Activated CD4-positive, alpha-beta T cell treated with anti-CD3 and anti-CD28 coated beads, Interleukin-2, amount 50 U/mL, for 48 hours (primary cell): ENCODE measurements around the gene SLC25A36.
"Not testable (repeated sequence)": the region's sequence is repeated elsewhere in the genome, so short reads cannot be mapped to it uniquely, and the experiment has no call there.

Experiments
- DNase-seq, 2 experiments: peaks; one replicate each; pipeline ENCODE4 v3.0.0-alpha.2; 2020

The SLC25A36 gene

DNA sequence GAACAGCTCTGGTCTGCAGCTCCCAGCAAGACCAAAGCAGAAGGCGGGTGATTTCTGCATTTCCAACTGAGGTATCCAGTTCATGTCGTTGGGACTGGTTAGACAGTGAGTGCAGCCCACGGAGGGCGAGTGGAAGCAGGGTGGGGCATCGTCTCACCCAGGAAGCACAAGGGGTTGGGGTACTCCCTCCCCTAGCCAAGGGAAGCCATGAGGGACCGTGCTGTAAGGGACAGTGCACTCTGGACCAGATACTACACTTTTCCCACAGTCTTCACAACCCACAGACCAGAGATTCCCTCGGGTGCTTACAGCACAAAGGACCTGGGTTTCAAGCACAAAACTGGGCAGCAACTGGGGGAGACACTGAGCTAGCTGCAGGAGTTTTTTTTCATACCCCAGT, 8.5 kb upstream of the SLC25A36 start:
- no peak for DNase-seq

DNA sequence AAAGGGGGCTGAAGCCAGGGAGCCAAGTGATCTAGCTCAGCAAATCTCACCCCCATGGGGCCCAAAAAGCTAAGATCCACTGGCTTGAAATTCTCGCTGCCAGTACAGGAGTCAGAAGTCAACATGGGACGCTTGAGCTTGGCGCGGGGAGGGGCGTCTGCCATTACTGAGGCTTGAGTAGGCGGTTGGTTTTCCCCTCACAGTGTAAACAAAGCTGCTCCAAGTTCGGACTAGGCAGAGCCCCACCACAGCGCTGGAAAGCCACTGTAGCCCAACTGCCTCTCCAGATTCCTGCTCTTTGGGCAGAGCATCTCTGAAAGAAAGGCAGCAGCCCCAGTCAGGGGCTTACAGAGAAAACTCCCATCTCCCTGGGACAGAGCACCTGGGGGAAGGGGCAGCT, 8.1 kb upstream of the SLC25A36 start:
- no peak for DNase-seq

DNA sequence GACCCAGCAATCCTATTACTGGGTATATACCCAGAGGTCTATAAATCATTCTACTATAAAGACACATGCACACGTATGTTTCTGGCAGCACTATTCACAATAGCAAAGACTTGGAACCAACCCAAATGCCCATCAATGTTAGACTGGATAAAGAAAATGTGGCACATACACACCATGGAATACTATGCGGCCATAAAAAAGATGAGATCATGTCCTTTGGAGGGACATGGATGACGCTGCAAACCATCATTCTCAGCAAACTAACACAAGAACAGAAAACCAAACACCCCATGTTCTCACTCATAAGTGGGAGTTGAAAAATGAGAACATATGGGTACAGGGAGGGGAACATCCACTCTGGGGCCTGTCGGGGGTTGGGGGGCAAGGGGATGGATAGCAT, 2.3 kb upstream of the SLC25A36 start:
- DNase-seq: not testable (repeated sequence)

DNA sequence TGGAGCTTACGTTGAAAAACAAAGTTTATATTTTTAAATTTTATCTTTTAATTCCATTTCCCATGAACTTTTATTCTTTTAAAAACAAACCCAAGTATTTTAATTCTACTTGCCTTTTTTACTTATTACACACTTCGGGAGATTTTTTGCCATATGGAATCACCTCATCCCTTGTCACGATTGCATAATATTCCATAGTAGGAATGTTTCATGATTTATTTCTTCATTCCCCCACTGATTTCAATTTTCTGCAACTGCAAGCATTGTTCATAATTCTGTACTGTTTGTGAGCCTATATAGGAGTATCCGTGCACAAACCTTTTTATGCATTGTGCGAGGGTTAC, 574 bp upstream of the SLC25A36 start:
- no peak for DNase-seq

DNA sequence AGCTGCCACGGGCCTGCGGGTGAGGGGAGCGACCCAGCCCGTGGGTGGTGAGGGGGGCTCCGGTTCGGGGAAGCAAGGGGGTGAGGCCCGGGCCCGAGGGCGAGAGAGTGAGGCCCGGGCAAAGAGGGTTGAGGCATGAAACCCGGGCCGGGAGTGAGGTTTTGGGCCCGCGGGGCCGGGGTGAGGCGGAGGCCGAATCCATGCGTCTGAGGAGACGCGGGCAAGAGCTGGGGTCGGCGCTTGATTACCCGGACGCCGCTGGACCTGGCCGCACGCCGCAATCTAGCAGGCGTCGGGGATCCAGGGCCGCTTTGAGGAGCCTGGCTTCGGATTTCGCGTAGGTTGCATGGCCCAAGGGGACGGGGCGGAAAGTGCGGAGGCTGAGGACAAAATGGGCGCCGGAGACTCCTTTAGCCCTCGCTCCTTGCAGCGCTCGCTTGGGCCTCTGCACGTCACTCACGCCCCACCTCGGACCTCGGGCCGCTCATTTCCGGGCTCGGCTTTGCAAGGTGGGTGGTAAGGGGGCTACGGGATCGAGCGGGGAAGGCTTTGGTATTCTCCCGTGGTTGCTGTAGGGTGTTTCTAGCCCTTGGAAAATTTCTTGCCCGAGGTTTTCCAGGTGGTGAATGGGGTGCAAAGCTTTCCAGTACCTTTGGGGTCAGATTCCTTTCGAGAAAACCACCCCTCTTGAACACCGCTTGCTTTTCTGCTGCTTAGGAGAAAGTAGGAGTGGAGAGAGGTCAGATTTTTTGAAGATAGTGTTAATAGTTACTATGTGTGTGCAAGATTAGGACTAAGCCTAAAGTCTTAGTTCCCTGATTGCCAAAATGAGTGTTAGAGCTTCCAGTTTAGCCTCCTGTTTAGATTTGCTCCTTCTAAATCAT, 827 bp downstream of the SLC25A36 start:
- peak; percentile 47 to 62 for DNase-seq

DNA sequence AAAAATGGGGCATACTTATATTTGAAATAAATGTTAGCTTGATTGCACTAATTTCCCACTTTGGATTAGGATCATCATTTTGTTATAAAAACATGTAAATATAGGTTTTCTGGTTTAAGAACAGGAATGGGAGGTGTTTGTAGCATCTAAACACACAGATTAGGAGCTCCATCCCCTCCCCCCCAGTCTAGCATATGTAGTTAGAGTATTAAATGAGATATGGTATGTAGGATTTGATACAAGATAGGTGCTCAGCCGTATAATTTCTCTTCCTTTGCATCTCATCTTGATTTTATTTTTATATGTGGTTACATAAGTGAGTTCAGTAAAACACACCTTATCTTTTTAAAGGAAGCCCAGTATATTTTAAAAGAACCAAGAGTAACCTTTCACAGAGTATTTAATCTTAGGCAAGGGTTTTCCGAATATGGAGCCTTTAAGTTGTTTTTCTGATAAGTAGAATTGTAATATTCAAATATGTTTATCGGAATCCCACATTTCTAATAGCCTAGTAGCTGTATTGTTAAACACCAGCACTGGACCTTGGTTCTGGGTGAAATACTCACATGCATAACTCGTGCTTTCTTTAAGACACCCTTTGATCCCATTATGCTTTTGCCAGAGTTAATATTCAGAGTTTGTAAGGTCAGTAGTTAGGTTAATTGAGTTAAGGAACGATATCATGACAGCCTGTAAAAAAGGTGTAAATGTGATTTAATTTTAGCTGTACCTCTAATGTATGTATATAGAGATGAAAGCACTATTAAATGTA, 2.3 kb downstream of the SLC25A36 start:
- no peak for DNase-seq

DNA sequence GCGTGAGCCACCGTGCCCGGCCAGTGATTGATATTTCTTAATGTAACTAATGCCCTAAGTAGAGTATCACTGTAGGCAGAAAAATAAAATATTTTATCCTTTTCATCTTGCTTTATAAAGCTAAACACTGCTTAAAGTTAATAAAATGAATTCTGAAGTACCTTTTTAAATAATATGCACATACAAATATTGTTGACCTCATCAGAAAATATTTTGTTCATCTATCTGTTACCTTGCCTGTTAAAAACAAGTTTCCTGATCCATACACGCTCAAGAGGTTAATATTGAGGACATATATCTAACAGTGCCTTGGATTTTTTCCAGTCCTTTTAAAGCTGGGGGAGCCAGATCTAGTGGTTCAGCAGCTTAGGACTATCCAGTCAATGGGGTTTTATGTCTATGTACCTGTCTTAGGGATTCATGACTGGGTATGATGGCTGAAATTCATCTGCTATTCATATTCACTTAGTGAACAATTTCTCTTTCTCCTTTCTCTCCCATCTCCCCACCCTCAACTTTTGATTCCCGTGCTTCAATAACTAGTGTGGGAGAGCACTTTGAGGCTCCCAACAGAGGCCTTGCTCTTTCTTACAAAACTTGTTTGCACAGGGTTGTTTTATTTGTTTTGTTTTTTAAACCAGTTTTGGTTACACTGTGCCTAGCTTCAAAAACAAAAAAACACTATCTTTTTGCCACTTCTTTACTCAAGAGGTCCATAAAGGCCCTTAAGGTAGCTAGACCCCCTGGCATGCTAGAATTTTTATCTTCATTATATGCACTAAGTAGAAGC, 7.0 kb downstream of the SLC25A36 start:
- no peak for DNase-seq

DNA sequence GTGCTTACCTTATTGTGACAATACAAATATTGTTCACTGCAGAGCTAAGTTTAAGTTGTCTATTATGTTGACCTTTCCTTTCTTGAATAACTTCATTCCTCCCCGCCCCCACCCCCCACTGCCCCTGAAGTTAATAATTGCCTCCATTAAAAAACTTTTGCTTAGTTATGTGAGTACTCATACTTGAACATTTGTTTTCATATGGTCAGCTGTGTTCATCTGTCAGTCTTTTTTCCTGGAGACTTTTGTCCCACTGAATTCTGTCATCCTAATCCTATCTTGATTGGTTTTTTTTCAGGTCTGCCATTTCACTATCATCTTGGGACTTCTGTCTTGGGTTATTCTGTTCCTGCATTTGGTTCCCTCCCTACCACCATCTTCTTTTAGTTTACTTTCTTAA, 8.5 kb downstream of the SLC25A36 start:
- DNase-seq: no peak

DNA sequence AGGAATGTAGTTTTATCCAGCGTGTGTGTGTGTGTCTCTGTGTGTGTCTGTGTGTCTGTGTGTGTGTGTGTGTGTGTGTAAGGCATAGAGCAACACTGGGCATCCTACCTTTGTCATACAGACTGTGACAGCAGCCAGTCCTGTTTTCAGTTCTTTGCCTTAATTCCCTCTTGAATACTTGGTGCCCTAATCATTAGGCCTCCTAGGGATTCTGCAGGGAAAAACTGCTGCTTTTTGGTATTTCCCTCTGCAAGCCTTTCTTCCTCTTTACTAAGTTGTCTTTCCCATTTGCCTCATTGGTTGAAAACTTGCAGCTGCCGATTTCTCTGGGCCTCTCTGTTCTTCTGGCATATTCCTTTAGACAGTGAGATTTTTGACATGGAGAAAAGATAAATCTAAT, 9.2 kb downstream of the SLC25A36 start:
- no peak for DNase-seq

DNA sequence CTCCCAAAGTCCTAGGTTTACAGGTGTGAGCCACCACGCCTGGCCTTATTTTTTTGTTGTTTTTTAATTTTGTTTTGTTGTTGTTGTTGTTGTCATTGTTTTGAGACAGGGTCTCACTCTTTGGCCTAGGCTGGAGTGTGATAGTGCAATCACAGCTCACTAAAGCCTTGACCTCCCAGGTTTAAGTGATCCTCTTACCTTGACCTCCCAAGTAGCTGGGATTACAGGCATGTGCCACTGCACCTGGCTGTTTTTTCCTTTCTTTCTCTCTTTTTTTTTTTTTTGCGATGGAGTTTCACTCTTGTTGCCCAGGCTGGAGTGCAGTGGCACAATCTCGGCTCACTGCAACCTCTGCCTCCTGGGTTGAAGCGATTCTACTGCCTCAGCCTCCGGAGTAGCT, 10.1 kb downstream of the SLC25A36 start:
- not testable (repeated sequence) for DNase-seq

DNA sequence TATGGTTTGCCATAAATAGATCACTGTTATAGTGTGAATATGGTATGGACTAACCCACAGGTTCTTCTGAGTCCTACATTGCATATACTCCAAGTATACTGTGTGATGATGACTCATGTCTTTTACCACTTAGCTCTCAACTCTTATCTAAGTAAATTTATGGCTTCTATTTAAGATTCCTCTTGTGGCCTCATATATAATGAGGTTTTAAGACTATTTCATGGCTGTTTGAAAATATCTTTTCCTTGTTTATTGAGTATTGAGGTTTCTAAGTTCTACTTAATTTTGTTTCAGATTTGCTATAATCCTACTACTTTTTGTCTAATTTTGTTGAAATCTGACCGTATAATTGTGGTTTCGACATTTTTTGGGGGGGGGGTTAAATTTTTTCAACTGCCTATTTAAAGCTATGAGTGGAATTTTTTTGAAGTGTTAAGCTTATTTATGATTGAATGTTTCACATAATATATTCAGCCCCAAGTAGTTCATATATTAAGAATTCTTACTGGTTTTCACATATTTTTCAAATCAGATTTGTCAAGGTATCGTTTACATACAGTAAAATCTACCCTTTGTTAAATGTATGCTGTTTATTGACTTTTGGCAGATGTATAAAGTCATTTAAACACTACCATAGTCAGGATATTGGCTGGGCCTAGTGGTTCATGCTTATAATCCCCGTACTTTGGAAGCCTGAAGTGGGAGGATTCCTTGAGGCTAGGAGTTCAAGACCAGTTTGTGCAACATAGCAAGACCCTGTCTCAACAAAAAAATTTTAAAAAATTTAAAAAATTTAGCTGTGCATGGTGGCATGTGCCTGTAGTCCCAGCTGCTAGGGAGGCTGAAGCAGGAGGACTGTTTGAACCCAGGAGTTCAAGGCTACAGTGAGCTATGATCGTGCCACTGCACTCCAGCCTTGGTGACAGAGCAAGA, 11.7 kb downstream of the SLC25A36 start:
- no peak for DNase-seq

DNA sequence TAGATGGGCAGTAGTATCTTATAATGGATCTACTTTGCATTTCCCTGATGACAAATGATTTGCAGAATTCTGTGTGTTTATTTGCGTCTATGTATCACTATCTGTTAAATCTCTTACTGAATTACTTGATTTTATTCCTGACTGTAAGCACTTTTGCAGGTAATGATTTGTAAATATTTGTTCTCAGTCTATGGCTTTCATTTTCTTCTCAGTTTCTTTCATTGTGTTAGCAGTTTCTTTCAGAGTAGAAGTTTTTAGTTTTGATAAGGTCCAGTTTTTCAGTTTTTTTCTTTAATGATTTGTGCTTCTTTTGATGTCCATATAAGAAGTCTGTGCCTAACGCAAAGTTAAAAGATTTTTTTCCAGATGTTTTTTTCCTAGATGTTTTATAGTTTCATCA, 12.9 kb downstream of the SLC25A36 start:
- no peak for DNase-seq

DNA sequence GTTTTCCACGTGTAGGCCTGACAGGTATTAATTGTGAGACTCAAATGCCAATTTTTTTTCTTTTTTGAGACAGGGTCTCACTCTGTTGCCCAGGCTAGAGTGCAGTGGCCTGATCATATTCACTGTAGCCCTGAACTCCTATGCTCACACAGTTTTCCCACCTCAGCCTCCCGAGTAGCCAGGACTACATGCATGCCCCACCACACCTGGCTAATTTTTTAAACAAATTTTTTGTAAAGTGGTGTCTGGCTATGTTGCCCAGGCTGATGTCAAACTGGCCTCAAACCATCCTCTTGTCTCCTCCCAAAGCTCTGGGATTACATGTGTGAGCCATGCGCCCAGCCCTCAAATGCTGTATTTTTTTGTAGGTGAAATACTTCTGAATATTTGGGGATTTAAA, 14.0 kb downstream of the SLC25A36 start:
- DNase-seq: no peak

DNA sequence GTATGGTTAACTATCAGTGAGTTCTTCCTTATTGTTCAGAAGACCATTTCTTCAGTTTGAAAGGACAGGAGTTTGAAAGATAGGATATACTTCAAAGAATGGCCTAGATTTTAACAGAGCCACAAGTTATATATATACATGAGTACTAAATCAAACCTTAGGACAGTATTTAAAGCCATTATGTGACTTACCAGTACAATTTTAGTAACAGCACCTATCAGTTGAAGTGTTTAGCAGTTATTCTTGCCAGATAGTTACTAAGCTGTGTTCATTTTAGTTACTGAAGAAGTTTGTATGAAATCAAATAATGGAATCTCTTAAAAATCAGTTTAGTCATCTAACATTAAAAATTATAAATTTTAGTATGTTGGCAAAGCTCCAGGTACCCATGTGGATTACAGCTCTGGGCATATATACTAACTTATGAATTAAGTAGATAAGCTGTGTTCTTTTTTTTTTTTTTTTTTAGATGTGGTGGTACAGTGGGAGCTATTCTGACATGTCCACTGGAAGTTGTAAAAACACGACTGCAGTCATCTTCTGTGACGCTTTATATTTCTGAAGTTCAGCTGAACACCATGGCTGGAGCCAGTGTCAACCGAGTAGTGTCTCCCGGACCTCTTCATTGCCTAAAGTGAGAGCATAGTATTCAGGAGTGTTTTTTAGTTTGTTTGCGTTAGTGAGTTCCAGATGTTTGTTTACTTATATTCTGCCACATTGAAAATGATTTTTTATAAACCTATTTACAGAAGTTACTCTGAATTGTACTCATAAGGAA, 14.6 kb downstream of the SLC25A36 start:
- no peak for DNase-seq

DNA sequence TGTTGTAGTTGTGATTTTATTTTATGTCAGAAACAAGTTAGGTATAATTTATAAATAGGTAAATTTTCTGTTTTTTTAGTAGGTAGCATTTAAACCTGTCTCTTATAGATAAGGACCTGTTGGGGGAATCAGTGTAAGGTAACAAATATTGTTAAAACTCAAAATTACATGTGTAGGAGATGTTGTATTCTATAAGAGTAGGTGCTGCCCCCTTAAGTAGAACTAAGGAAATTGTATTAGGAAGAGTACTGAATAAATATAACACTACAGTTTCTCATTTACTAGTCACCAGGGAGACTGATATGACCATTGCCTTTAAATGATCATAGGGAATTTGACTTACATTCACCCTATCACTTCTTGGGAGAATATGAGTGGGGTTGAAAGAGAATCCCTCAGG, 31.2 kb downstream of the SLC25A36 start:
- no peak for DNase-seq

DNA sequence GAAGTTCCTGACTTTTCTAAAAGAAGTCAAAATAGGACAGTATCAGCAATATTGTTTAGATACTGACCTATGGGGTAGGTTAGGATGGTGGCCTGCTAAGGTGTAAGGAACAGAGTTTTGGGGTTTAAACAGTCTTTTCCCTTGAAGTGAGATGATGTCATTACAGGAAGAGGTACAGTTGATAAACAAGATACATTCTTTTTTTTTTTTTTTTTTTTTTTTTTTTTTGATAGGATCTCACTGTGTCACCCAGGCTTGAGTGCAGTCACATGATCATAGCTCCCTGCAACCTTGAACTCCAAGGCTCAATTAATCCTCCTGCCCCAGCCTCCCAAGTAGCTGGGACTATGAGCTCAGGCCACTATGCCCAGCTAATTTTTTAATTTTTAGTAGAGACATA, 33.3 kb downstream of the SLC25A36 start:
- no peak for DNase-seq

DNA sequence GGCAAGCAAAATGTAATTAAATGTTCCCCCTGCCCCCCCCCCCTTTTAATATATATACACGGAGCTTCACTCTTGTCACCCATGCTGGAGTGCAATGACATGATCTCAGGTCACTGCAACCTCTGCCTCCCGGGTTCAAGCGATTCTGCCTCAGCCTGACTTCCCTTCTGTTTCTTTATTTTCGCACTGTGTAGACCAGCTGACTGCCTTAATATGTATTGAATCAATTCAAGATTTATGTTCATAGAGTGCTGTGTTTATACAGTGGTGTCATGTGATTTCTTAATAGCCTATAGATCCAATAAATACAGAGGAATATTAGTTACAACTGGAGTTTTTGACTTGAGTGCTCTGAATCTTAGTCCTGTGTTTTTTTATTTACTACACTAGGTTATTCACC, 39.0 kb downstream of the SLC25A36 start:
- DNase-seq: no peak

DNA sequence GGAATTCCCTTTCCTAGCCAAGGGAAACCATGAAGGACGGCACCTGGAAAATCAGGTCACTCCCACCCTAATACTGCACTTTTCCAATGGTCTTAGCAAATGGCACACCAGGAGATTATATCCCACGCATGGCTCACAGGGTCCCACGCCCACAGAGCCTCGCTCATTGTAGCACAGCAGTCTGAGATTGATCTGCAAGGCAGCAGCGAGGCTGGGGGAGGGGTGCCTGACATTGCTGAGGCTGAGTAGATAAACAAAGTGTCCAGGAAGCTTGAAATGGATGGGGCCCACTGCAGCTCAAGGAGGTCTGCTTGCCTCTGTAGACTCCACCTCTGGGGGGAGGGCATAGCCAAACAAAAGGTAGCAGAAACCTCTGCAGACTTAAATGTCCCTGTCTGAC, 46.2 kb downstream of the SLC25A36 start:
- DNase-seq: not testable (repeated sequence)

DNA sequence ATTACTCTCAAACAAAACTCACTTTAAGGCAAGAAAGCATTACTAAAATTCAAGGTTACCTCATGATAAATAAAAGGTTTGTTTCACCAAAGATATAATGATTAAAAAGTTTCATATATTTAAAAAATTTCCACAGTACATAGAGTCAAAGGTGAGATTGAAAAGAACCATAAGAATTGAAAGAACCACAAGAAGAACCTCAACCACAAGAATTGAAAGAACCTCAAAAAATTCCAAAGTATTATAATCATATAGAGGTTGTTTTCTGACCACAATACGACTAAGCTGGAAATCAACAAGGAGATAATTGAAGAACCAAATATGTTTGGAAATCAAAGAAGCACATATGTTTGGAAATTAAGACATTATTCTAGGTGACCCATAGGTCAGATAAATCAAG, 52.7 kb downstream of the SLC25A36 start:
- DNase-seq: no peak

DNA sequence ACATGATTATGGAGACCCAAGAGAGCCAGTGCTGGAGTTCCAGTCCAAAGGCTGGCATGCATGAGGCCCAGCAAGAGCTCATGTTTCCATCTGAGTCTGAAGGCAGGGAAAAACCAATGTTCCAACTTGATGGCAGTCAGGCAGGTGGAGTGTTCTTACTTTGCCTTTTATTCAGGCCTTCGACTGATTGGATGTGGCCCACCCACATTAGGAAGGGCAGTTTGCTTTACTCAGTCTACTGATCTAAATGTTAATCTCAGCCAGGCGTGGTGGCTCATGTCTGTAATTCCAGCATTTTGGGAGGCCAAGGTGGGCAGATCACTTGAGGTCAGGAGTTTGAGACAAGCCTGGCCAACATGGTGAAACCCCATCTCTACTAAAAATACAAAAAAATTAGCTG, 53.2 kb downstream of the SLC25A36 start:
- not testable (repeated sequence) for DNase-seq

DNA sequence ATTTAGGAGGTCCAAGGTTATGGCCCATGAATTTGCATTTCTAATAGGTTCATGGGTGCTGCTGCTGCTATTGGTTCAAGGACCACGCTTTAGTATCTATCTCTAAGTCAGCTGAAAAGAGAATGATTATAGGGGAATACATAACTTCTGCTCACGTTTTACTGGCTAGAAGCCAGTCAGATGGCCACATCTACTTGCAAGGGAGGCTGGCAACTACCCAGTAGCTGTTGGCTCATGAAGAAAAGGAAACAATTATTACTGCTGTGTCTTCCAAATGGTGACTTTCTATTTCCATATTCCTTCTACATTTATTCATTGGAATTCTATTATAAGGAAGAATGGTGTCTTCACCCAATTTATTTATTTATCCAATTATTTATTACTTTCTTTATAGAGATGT, 54.2 kb downstream of the SLC25A36 start:
- no peak for DNase-seq
